HuH-7 (cell line): ENCODE measurements around the gene CEP43.

Source experiments
- DNase-seq: peaks from one replicate; pipeline ENCODE4 v3.0.0; 2011; ENCODE audit warnings: low spot score

Gene CEP43, protein sequence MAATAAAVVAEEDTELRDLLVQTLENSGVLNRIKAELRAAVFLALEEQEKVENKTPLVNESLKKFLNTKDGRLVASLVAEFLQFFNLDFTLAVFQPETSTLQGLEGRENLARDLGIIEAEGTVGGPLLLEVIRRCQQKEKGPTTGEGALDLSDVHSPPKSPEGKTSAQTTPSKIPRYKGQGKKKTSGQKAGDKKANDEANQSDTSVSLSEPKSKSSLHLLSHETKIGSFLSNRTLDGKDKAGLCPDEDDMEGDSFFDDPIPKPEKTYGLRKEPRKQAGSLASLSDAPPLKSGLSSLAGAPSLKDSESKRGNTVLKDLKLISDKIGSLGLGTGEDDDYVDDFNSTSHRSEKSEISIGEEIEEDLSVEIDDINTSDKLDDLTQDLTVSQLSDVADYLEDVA

DNA sequence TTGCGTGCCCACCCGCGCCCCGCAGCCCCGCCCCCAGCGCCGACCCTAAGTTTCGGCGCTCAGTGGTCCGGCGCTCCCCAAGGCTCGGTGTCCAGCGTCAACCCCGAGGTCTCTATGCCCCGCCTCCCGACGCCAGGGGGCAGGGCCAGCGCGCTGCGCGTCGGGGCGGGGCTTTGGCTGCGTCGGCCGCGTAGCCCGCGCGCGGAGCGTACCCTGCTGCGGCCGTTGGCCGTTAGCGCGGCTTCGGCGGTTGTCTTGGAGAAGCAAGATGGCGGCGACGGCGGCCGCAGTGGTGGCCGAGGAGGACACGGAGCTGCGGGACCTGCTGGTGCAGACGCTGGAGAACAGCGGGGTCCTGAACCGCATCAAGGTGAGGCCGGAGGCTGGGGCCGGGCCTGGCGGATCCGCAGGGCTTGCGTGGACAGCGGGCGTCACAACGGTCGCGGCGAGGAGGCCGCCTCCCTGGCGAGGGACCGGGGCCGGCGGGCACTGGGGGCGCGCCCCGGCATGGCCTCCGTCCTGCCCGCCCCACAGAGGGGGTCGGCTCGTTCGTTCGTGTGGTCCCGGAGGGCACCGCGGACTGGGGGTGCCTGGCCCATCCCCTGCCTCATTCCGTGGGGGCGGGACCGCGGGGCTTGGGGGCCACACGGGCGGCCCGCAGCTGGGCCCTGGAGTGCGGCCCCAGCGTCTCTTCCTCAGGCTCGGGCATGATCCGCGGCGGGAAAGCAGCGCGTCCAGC lies at the start of gene CEP43:
Gene CEP43, plus strand, starts transcription at position 253 of the 739 bp plus-strand sequence. Its CDS starts 16 bp downstream, at position 269.
- peak; percentile 96 for DNase-seq

DNA sequence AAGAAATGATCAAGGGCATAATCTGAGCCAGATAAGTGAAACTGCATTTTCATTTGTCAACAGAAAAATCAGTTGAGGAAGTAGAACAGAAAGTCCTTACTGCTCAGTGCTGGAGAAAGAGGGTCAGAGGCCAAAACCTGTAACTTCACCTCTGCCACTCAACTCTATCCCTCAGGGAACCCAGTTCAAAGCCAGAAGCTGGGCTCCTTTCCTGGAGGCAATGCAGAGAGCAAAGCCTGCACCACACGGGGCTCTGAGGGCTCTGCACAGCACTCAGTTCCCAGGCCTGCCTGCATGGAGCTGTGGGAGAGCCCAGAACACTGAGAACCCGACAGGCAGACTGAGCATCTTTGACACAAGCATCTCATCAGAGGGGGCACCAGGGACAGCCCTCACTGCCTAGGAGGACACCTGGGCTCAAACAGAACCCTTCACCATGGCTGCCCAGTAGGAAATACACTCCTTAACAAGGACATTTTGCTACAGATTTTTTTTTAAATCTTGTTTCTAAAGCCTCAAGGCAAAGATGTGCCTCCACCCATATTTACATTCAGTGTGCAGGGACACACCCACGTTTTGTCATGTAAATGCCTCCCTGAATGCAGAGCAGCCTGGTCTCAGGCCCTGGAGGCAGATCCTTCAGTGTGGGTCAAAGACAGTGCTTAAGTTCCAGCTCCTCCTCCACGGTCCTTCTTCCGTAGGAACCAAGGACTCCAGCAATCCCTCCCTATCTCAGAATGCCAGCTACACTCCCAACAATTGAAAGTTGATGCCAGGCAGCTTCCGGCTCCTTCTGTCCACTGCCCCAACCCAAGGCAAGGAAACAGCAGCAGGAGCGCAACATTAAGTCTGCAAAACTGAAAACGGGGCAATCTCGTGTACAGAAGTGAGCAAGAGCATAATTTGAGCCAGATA lies 49.4 kb upstream of the CEP43 start:
- no peak for DNase-seq

DNA sequence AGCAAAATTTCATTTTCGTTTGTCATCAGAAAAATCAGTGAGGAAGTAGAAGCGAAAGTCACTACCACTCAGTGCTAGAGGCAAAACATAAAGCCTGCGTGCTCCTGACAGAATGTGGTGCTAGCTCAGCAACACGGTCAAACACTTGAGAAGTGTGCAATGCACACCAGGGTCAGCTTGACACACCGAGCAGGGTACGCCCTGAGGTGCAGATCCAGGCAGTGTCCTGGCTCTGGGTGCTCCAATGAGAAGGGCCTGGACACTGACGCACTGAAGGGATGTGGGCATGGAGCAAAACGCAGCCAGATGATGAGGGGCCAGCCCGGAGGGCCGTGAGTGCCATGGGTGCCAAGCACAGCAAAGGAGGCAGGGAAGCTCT lies 48.8 kb upstream of the CEP43 start:
- no peak for DNase-seq

DNA sequence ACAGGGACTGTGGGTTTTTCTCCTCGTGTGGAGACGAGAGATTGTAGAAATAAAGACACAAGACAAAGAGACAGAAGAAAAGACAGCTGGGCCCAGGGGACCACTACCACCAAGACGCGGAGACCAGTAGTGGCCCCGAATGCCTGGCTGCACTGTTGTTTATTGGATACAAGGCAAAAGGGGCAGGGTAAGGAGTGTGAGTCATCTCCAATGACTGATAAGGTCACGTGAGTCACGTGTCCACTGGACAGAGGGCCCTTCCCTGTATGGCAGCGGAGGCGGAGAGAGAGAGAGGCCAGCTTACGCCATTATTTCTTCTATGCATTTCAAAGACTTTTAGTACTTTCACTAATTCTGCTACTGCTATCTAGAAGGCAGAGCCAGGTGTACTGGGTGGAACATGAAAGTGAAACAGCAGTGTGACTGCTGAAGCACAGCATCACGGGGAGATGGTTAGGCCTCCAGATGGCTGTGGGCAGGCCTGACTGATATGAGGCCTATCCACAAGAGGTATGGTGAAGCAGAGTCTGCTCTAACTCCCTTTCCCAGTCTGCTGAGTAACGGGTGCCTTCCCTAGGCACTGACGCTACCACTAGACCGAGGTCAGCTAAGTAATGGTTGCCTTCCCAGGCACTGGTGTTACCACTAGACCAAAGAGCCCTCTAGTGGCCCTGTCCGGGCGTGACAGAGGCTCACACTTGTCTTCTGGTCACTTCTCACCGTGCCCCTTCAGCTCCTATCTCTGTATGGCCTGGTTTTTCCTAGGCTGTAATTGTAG lies 48.1 kb upstream of the CEP43 start:
- DNase-seq = peak; percentile 70

DNA sequence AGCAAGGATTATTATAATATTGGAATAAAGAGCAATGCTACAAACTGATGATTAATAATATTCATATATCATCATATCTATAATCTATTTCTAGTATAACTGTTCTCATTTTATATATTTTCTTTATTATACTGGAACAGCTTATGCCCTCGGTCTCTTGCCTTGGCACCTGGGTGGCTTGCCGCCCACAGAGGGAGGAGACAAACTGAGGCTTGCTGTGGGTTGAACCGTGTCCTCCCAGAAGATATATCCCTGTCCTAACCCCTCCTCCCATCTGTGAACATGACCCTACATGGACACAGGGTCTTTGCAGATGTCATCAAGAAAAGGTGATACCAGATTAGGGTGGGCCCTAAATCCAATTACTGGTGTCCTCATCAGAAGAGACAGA lies 47.5 kb upstream of the CEP43 start:
- DNase-seq = no peak

DNA sequence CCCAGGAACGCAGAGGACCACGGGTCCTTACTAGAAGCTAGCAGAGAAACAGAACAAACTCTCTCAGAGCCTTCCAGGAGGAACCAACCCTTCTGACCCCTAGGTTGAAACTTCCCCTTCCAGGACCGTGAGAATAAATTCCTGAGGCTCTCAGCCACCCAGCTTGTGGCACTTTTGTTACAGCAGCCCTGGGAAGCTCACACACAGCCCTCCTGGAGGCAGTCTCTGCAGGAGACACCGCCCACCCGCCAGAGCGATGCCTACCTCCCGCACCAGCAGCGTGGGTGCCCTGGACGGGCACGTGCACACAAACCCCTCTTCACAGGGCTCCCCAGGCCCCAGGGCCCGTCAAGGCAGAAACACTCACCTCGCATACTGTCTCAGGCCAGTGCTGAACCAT lies 47.1 kb upstream of the CEP43 start:
- no peak for DNase-seq

DNA sequence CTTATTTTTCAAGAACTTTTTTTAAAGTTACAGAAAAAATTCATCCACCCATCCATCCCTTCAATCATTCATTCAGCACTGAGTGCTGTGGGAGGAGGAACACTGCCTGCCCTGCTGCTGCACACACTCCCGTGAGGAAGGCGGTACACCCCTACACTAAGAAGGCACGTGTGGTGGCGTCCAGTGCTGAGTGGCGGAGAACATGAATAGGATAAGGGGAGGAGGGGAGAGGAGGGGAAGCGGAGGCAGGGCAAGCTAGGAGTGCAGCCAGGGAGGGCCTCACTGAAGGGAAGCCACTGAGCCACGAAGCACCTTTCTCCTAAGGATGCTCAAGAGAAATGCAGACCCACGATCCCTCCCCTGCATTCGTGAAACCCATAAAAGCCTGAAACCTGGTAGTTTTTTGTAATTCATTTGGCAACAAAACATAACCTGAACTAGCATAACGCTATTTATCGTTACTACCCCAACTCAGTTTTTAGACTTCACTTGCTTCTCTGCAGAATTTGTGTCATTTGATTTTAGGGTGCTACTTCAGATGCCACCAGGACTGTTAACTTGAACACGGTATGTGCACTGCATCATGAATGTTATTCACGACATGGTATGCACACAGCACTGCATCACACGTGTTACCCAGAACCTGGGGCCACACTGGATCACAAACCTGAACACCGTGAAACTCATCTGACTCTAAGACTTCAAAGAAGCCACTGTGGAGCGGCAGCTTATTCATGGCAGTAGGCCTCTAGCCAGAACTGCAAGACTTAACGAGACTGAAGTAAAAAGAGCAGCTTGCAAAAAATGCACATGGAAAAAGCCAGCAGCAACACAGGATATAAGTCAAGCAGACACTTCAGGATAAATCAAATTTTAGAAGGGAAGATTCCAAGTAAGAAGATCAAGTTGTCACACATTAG lies 46.4 kb upstream of the CEP43 start:
- no peak for DNase-seq

DNA sequence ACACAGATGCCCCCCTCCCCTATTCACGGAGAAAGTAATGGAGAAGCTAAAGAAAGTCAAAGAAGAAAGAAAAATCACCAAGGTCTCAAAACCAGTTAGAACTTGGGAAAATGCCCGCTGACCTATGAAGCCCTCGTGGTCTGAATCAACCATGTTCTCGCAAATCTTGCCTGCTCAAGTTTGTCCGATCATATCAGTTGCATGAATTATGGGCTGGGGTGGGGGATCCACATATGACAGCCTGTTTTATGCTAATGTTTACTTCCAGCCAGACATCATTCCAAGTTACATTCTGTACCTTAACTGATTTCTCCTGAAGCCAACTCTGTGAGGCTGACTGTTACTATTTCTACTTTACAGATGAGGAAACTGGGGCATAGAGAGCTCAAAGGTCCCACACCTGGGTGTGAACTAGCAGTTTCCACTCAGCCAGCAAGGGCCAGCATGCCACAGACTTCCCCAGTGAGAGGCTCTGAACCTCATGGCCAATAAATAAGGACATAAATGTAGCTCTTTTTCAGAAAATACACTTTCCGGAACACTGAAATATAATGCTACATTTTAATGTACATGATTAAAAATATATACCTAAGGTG lies 45.0 kb upstream of the CEP43 start:
- no peak for DNase-seq

DNA sequence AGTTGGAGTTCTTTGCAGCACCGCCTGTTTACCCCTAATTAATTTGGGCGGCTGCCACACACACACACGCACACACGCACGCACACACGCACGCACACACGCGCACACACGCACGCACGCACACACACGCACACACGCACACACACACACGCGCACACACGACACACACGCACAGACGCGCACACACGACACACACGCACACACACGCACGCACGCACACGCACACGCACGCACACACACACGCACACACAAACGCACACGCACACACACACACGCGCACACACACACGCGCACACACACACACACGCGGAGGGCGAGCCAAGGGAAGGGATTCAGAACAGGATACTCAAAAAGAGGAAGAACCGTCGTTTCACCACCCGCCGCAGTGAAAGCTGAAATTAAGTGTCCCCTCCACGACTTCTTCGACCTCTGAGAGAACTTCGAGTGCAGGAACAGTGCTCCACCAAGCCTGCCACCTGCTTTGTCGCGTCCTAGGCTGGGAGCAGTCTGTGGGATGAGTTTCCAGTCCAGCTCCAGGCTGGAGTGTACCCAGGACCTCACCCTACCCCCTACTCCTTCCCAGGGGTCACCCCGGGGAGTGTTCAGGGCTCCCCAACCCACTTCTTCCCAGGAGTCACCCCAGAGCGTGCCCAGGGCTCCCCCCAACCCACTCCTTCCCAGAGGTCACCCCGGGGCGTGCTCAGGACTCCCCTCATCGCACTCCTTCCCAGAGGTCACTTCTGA lies 43.9 kb upstream of the CEP43 start:
- peak; percentile 66 for DNase-seq

DNA sequence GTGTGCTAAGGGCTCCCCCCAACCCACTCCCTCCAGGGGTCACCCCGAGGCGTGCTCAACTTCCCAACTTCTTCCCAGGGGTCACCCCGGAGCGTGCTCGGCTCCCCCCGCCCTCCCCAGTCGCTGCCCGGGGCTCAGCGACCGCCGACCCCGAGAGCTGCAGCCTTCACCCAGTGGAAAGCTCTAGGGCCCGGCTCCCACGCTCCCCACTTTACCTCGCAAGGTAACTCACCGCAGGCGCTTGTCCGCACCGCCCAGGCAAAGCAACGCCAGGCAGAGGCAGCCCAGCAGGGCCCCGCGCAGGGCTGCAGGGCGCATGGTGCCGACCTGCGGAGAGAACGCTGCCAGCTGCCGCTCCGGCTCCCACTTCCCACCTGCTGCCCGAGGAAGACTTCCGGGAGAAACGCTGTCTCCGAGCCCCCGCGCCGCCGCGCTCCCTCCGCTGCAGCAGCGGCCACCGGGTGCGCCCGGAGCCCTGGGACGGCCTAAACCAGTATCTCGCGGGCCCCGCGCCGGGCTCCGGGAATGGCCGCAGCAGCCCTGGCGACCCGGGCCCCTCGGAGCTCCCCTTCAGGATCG lies 43.2 kb upstream of the CEP43 start:
- peak; percentile 52 for DNase-seq

DNA sequence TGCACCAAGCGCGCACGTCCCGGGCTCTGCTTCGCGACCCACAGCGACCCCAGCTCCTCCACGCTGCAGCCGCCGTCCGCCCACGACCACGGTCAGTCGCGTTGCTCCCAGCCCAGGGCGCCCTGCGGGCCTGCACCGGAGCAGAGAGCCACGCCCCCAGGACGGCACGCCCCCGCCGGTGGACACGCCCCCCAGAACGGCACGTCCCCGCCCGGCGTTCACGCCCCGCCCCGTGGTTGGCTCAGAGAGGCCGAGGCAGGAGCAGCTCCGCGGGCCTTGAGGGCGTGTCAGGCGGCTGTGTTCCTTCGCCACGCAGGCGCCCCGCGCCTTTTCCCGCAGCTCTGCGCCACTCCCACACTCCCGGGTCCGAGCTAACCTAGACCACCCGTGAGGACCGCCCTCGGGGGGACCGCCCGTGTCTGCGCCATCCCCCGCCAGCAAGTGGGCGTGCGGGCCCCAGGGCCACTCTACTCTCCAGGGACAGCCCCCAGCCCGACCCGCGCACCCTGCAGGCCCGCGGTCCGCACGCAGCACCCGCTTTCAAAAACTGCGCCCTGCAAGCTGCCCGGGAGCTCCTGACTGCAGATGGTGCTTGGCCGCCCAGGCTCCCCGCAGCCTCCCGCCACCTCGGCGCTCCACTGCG lies 42.6 kb upstream of the CEP43 start, which contains the start of gene RNASET2:
Gene RNASET2, minus strand, starts transcription at position 107 of the 643 bp plus-strand sequence. CDS start 368 bp downstream, outside the sequence.
- DNase-seq = peak; percentile 94

DNA sequence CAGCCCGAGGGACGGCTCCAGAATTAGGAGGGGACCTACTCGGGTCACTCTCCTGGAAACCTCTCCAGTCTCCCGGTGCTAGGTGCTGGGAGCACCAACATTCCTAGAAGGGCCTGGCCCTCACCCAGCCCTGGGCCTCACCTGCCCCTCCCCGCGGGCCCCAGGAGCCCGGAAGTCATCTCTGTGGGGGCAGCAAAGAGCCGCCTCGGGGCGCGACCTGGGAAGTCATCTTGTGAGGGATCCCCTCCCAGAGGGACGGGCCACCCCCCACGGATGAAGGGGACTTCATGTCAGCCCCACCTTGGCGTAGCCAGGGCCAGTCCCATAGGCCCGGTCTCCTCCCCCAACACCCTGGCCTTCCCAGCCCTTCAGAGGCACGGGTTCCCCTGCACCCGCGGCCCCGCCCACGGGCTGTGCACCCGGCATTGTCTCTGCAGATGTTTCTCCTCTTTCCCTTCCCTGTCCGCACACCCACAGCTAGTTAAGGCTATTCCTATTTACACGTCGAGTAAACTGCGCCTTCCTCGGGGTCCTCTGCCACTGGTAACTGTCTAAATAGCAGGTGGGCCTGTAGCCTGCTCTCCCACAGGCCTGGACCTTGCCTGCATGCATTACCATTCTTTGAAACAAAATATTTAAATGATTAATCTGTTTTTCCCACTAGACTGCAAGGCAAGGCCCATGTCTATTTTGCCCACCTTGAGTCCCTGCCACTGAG lies 42.0 kb upstream of the CEP43 start:
- DNase-seq = peak; percentile 68

DNA sequence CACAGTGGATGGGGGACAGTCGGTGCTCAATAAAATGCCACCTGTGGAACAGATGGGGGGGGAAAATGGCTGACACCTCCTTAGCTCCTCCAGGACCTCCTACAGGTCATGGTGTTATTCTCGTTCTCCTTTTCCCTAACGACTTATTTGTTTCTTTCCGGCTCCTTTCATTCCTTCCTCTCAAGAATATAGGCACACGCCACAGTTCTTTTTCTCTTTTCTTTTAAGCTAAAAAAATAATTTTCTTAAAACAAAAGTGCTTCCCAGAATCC lies 41.5 kb upstream of the CEP43 start:
- no peak for DNase-seq

DNA sequence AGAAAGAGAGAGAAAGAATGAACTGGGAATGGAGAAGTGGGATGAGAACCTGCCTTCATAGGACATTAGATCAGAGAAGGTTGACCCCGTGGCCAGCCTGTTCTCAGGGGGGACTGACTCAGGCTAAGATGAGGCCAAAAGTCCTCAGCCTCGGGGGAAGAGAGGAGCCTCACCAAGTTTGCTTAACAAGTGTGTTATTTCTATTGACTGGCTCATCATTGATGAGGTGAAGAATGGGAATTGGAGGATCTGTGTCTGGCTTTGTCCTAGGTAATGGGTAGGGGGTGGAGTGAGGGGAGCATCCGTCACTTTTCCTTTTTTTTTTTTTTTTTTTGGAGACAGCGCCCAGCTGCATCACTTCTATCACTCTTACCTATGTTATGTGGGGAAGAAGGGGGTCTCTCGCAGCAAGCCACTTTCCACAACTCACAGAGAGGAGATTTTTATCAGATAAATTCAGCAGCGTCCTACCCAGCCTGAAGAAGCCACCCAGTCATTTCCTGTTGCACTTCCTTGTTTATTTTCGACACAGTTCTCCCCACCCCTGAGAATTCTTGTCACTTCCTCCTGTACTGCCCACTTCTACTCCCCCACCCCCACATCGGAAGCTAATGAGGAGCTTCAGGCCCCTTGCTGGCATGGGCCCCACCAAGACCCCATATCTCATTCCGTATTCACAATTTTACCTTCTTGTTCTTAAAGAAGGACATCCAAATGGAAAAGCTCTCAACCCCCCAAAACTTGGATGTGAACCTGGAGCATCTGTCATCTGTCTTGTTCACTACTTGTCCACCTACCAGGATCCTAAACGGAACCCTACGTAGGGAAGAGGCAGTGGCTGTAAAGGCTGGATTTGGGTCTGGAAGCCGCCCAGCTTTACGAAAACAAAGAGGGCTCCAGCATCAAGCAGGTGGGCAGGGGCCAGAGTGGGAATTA lies 40.0 kb upstream of the CEP43 start:
- no peak for DNase-seq

DNA sequence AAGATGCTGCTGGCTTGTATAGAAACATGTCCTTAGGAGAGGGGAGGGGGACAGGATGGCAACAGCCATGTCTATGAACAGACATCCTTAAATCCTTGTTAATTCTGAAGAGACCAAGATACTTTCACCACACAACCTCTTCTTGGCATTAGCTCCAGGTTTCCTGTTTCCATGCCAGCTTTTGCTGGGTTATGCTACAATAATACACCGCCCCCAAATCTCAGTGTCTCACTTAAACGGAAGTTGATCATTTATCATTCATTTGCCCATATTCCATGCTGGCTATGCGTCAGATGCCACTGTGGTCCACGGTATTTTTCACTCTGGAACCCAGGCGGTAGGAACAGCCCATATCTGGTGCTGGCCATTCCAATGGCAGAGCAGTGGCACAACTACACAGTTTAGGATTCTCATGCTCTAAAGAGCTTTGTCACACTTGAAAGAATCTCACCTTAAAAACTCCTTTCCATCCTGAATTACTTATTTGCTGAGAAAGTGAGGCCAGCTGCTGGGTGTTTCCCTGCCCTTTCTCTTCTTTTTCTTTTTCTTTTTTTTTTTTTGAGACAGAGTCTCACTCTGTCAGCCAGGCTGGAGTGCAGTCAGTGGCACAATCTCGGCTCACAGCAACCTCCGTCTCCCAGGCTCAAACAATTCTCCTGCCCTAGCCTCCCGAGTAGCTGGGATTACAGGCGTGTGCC lies 39.1 kb upstream of the CEP43 start:
- DNase-seq = no peak

DNA sequence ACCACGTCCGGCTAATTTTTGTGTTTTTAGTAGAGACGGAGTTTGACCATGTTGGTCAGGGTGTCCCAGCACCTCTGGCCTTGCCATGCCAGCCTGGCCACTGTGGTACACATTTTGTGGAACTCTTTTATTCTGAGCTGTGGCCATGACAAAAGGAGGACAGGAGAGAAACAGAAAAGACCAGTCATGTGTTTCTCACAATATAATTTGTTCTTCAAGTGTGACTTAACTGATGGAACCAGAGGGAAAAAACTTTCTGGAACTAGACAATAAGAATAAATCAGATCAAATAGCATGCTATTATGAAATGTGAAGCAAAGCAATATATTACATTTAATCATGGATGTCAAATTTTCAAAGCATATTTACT lies 38.6 kb upstream of the CEP43 start:
- DNase-seq = no peak
